ENCODE measurements around the gene CAVIN2.

The CAVIN2 gene

GRCh38 chr2:191806396-191806795 lies 40.5 kb downstream of the CAVIN2 start:
- no peak for TF ChIP-seq CTCF (IDR thresholded peaks at IDR 0.05; ENCODE audit: low read depth, low read length, missing control alignments)
- H3K4me3 ChIP-seq (replicated peaks; ENCODE audit: low read depth, low read length): no peak overlapping the region
- DNase-seq (ENCODE audit: extremely low read depth, low read depth): no peak

GRCh38 chr2:191804766-191805165 lies 42.1 kb downstream of the CAVIN2 start:
- H3K4me3 ChIP-seq (replicated peaks; ENCODE audit: low read depth, low read length): no peak overlapping the region
- no peak for TF ChIP-seq CTCF (IDR thresholded peaks at IDR 0.05; ENCODE audit: low read depth, low read length, missing control alignments)
- DNase-seq (ENCODE audit: extremely low read depth, low read depth): no peak

- no peak overlapping the region for H3K4me3 ChIP-seq (replicated peaks; ENCODE audit: low read depth, low read length)
- TF ChIP-seq CTCF (IDR thresholded peaks at IDR 0.05; ENCODE audit: low read depth, low read length, missing control alignments): no peak
- no peak for DNase-seq (ENCODE audit: extremely low read depth, low read depth)
Measured at GRCh38 chr2:191803007-191803406, 43.9 kb downstream of the CAVIN2 start.

- no peak overlapping the region for H3K4me3 ChIP-seq (replicated peaks; ENCODE audit: low read depth, low read length)
- TF ChIP-seq CTCF (IDR thresholded peaks at IDR 0.05; ENCODE audit: low read depth, low read length, missing control alignments): no peak
- DNase-seq (ENCODE audit: extremely low read depth, low read depth): no peak
Measured at GRCh38 chr2:191802180-191802579, 44.7 kb downstream of the CAVIN2 start.

- DNase-seq (ENCODE audit: extremely low read depth, low read depth): no peak
- no peak overlapping the region for H3K4me3 ChIP-seq (replicated peaks; ENCODE audit: low read depth, low read length)
- no peak for TF ChIP-seq CTCF (IDR thresholded peaks at IDR 0.05; ENCODE audit: low read depth, low read length, missing control alignments)
Measured at GRCh38 chr2:191800874-191801273, 46.0 kb downstream of the CAVIN2 start.

GRCh38 chr2:191799526-191799925 lies 47.4 kb downstream of the CAVIN2 start:
- no peak for DNase-seq (ENCODE audit: extremely low read depth, low read depth)
- no peak for TF ChIP-seq CTCF (IDR thresholded peaks at IDR 0.05; ENCODE audit: low read depth, low read length, missing control alignments)
- no peak overlapping the region for H3K4me3 ChIP-seq (replicated peaks; ENCODE audit: low read depth, low read length)
